Stomach (tissue), 4 donors: ENCODE data around the gene LCN6.

Experiments used
- EP300 ChIP-seq: sonication (generic); formaldehyde crosslinking; IDR thresholded peaks from one replicate; pipeline ENCODE4 v1.6.1; 2017; ENCODE audit warnings: antibody characterized with exemption
- POLR2A ChIP-seq, 4 donors: fragments of 450-650 bp; IDR thresholded peaks; one replicate each; pipeline ENCODE4 v1.6.1; 2016; ENCODE audit warnings: antibody characterized with exemption in 4 of 4, control low read depth in 2 of 4, mild to moderate bottlenecking in 1 of 4, moderate library complexity in 1 of 4
- POLR2AphosphoS5 ChIP-seq, 3 donors: sonication (generic); formaldehyde crosslinking; IDR thresholded peaks; one replicate each; pipeline ENCODE4 v1.6.1; 2016; ENCODE audit warnings: antibody characterized with exemption in 3 of 3
- TF ChIP-seq, protein P1 (sequence below), 7 experiments: fragments of 450-650 bp in 4 of 7; fragments of 200-600 bp in 3 of 7; sonication (generic) in 3 of 7; IDR thresholded peaks; one replicate each; pipeline ENCODE4 v1.5.1; 2016 to 2019; ENCODE audit warnings: antibody characterized with exemption in 7 of 7, control low read depth in 2 of 7, mild to moderate bottlenecking in 1 of 7

DNA sequence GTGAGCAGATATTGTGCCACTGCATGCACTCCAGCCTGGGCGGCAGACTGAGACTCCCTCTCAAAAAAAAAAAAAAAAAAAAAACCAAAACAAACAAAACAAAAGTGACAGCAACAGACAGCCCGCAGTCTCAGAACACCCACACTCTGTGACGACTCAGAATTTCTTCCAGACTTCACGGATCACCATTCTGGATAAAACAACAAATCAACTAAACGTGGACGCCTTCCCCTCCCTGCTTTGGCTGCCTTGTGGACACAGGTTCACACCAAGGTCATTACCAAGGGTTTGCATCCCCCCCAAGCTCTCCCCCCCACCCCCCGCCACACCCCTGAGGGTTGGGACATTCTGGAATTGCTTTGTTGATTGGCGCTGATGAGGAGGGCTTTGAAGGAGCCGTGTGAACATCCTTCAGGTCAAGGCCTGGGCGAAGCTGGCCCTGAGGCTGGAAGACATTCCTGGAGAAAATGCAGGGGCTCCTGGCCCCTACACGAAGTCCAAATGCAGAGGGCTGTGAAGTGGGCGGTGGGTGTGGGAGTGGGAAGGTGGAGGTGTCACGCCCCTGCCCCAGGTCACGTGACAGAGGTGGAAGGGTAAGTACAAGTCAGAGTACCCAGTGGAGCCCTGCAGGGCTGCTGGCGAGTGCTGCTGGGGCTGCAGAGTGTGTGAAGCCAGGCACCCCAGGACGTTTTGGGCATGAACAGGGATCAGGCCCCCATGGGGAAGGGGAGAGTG, 15.7 kb downstream of the LCN6 start:
- no peak for TF ChIP-seq POLR2AphosphoS5 (IDR thresholded peaks at IDR 0.05)
- TF ChIP-seq, protein P1, sequence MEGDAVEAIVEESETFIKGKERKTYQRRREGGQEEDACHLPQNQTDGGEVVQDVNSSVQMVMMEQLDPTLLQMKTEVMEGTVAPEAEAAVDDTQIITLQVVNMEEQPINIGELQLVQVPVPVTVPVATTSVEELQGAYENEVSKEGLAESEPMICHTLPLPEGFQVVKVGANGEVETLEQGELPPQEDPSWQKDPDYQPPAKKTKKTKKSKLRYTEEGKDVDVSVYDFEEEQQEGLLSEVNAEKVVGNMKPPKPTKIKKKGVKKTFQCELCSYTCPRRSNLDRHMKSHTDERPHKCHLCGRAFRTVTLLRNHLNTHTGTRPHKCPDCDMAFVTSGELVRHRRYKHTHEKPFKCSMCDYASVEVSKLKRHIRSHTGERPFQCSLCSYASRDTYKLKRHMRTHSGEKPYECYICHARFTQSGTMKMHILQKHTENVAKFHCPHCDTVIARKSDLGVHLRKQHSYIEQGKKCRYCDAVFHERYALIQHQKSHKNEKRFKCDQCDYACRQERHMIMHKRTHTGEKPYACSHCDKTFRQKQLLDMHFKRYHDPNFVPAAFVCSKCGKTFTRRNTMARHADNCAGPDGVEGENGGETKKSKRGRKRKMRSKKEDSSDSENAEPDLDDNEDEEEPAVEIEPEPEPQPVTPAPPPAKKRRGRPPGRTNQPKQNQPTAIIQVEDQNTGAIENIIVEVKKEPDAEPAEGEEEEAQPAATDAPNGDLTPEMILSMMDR (IDR thresholded peaks at IDR 0.05): no peak
- no peak for TF ChIP-seq POLR2A (IDR thresholded peaks at IDR 0.05)
- no peak for TF ChIP-seq EP300
